Lower leg skin (tissue), 3 donors: ENCODE measurements around the gene KLK13.

ENCODE experiments used
- CTCF ChIP-seq, 3 donors: fragments of 450-650 bp; IDR thresholded peaks; one replicate each; pipeline ENCODE4 v1.5.1; 2016; ENCODE audit warnings: antibody characterized with exemption in 3 of 3, mild to moderate bottlenecking in 3 of 3, moderate library complexity in 2 of 3
- POLR2A ChIP-seq, 2 donors: fragments of 450-650 bp; IDR thresholded peaks; one replicate each; pipeline ENCODE4 v1.6.1; 2016 to 2017; ENCODE audit warnings: antibody characterized with exemption in 2 of 2, mild to moderate bottlenecking in 1 of 2, moderate library complexity in 1 of 2

GRCh38 chr19:51064534-51065220 lies at the start of gene KLK13:
- TF ChIP-seq CTCF (IDR thresholded peaks at IDR 0.05) (no peak), POLR2A (IDR thresholded peaks at IDR 0.05) (no peak)
